HL-60 (cell line): ENCODE results near the gene HAUS8.
"Not testable (repeated sequence)": the region's sequence is repeated elsewhere in the genome, so short reads cannot be mapped to it uniquely, and the experiment has no call there.

Source experiments
- DNase-seq, 2 experiments: peaks; one replicate each; pipeline ENCODE4 v3.0.0-alpha.2; 2010 to 2020; ENCODE audit warnings: low read depth in 1 of 2, low spot score in 1 of 2
- H3K27ac ChIP-seq: fragments of 250-450 bp; sonication (Bioruptor Pico); replicated peaks from 2 replicates; pipeline ENCODE4 v1.5.1; 2020; ENCODE audit warnings: mild to moderate bottlenecking, moderate library complexity
- H3K27me3 ChIP-seq: fragments of 250-450 bp; sonication (Bioruptor Pico); 2 replicates; pipeline ENCODE4 v1.5.1; 2021; ENCODE audit warnings: mild to moderate bottlenecking, moderate library complexity; ENCODE audit not compliant: insufficient read depth, poor library complexity, severe bottlenecking
- H3K4me3 ChIP-seq: replicated peaks from 2 replicates; pipeline ENCODE4 v1.5.1; 2011; ENCODE audit warnings: mild to moderate bottlenecking, control low read depth, low read length; ENCODE audit not compliant: insufficient read depth
- GABPA ChIP-seq: IDR thresholded peaks from 2 replicates; pipeline ENCODE4 v1.6.1; 2012; ENCODE audit warnings: low read depth
- POLR2AphosphoS5 ChIP-seq: IDR thresholded peaks from 2 replicates; pipeline ENCODE4 v1.6.1; 2012; ENCODE audit warnings: low read depth
- REST ChIP-seq: IDR thresholded peaks from 2 replicates; pipeline ENCODE4 v1.6.1; 2012; ENCODE audit warnings: low read depth; ENCODE audit not compliant: insufficient replicate concordance
- SPI1 ChIP-seq: IDR thresholded peaks from 2 replicates; pipeline ENCODE4 v1.6.1; 2012; ENCODE audit warnings: low read depth, mild to moderate bottlenecking, borderline replicate concordance
- TF ChIP-seq, protein P1 (sequence below): IDR thresholded peaks from one replicate; pipeline ENCODE4 v1.5.1; 2011; ENCODE audit warnings: low read length, control low read depth, inconsistent platforms; ENCODE audit not compliant: insufficient read depth

HAUS8 gene

GRCh38 chr19:17109300-17109699 is 34.0 kb upstream of the HAUS8 start:
- no peak for DNase-seq
- H3K27me3 ChIP-seq: no peaks in the 10 kb centered on the region
- H3K27ac ChIP-seq: peak overlapping the region; percentile 76
- TF ChIP-seq, protein P1, sequence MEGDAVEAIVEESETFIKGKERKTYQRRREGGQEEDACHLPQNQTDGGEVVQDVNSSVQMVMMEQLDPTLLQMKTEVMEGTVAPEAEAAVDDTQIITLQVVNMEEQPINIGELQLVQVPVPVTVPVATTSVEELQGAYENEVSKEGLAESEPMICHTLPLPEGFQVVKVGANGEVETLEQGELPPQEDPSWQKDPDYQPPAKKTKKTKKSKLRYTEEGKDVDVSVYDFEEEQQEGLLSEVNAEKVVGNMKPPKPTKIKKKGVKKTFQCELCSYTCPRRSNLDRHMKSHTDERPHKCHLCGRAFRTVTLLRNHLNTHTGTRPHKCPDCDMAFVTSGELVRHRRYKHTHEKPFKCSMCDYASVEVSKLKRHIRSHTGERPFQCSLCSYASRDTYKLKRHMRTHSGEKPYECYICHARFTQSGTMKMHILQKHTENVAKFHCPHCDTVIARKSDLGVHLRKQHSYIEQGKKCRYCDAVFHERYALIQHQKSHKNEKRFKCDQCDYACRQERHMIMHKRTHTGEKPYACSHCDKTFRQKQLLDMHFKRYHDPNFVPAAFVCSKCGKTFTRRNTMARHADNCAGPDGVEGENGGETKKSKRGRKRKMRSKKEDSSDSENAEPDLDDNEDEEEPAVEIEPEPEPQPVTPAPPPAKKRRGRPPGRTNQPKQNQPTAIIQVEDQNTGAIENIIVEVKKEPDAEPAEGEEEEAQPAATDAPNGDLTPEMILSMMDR: no peak
- TF ChIP-seq GABPA: no peak
- TF ChIP-seq REST: no peak
- no peak for TF ChIP-seq POLR2AphosphoS5
- no peak for TF ChIP-seq SPI1
- no peak overlapping the region for H3K4me3 ChIP-seq

DNA sequence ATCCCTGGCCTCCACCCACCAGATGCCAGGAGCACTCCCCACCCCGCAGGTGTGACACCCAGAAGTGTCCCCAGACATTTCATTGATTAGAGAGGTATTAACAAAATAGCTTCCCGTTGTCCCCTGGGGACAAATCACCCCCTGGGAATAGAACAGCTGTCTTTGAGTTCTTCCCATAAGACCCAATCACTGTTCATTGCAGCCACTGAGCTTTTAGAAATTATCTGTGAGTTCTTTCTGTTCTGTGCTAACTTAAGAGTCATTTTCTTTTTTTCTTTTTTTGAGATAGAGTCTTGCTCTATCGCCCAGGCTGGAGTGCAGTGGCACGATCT is 33.2 kb upstream of the HAUS8 start:
- Histone ChIP-seq H3K27ac (peak overlapping the region; percentile 6), H3K4me3 (no peak overlapping the region), H3K27me3 (no peaks in the 10 kb centered on the region)
- no peak for DNase-seq
- TF ChIP-seq SPI1: no peak

GRCh38 chr19:17107546-17108452 is 32.5 kb upstream of the HAUS8 start:
- H3K4me3 ChIP-seq: no peak overlapping the region
- no peaks in the 10 kb centered on the region for H3K27me3 ChIP-seq
- DNase-seq: peak in 1 of 2 experiments; percentile 74
- no peak for TF ChIP-seq POLR2AphosphoS5
- TF ChIP-seq, protein P1: no peak
- TF ChIP-seq GABPA: no peak
- no peak for TF ChIP-seq SPI1
- TF ChIP-seq REST: no peak
- H3K27ac ChIP-seq: peak overlapping the region; percentile 6

- H3K27ac ChIP-seq, H3K27me3 ChIP-seq: not testable (repeated sequence)
Observed at GRCh38 chr19:17106964-17107363, 31.7 kb upstream of the HAUS8 start.

GRCh38 chr19:17105556-17105955 is 30.3 kb upstream of the HAUS8 start:
- Histone ChIP-seq H3K27ac (no peak overlapping the region), H3K4me3 (no peak overlapping the region)

More at GRCh38 chr19:17106964-17107363, 31.7 kb upstream of the HAUS8 start:
- H3K4me3 ChIP-seq, DNase-seq: not testable (repeated sequence)

More at GRCh38 chr19:17105556-17105955, 30.3 kb upstream of the HAUS8 start:
- TF ChIP-seq GABPA: no peak
- TF ChIP-seq SPI1: no peak
- TF ChIP-seq, protein P1: no peak
- no peak for TF ChIP-seq REST
- TF ChIP-seq POLR2AphosphoS5: no peak
- no peaks in the 10 kb centered on the region for H3K27me3 ChIP-seq
- DNase-seq: no peak
